RWPE1 (cell line): ENCODE results near the gene MORC3.
"Not testable (repeated sequence)": the region's sequence is repeated elsewhere in the genome, so short reads cannot be mapped to it uniquely, and the experiment has no call there.

Source experiments
- CTCF ChIA-PET: fragments of 350-600 bp; sonication (Branson Sonifier 250); formaldehyde crosslinking; extraction: SDS; loops from one replicate; lab custom pipeline; 2021; lab: Yijun Ruan, JAX
- POLR2A ChIA-PET: fragments of 400-600 bp; formaldehyde crosslinking; extraction: SDS; loops from one replicate; lab custom pipeline; 2020; ENCODE audit warnings: antibody characterized with exemption; ENCODE audit not compliant: low non-redundant PET; lab: Yijun Ruan, JAX
- DNase-seq: peaks from one replicate; pipeline ENCODE4 v3.0.0; 2012; ENCODE audit warnings: low spot score
- H3K27ac ChIP-seq: fragments of 450-650 bp; 2 replicates; pipeline ENCODE4 v1.5.1; 2017
- CTCF ChIP-seq: fragments of 450-650 bp; conservative IDR thresholded peaks from 2 replicates; pipeline ENCODE4 v1.5.1; 2017; ENCODE audit warnings: low read depth, mild to moderate bottlenecking

Gene MORC3

GRCh38 chr21:36325373-36326010 lies 5.5 kb downstream of the MORC3 start:
- H3K27ac ChIP-seq: peak overlapping the region; percentile 80
- no peak for TF ChIP-seq CTCF
- DNase-seq: peak; percentile 59
- ChIA-PET POLR2A (no interaction called here), CTCF (interaction anchor here (0.7 kb wide), 2 partner anchors 73 to 168 kb away, joined by 3 read pairs; no protein-coding TSS in a partner anchor)

- TF ChIP-seq CTCF: peak; percentile 78
- peak; percentile 44 for DNase-seq
- ChIA-PET POLR2A (no interaction called here), CTCF (interaction anchor here (0.6 to 1.0 kb wide), 2 partner anchors 94 to 178 kb away, joined by 3 to 4 read pairs; no protein-coding TSS in a partner anchor)
- H3K27ac ChIP-seq: no peak overlapping the region
Measured at GRCh38 chr21:36330904-36331303, 10.9 kb downstream of the MORC3 start.

- no peak for TF ChIP-seq CTCF
- peak; percentile 91 for DNase-seq
- CTCF ChIA-PET: no interaction called here
- H3K27ac ChIP-seq: no peak overlapping the region
- POLR2A ChIA-PET: interaction anchor here (0.6 to 0.8 kb wide), 2 partner anchors 17 to 22 kb away, joined by 5 to 7 read pairs; partner anchors contain the start of gene MORC3
Measured at GRCh38 chr21:36337099-36337509, 17.1 kb downstream of the MORC3 start.

- H3K27ac ChIP-seq: no peak overlapping the region
- DNase-seq: no peak
- ChIA-PET CTCF (no interaction called here), POLR2A (no interaction called here)
- TF ChIP-seq CTCF: no peak
Measured at GRCh38 chr21:36338975-36339374, 19.0 kb downstream of the MORC3 start.

GRCh38 chr21:36342581-36342980 lies 22.6 kb downstream of the MORC3 start:
- CTCF ChIA-PET, POLR2A ChIA-PET, DNase-seq: not testable (repeated sequence)
- H3K27ac ChIP-seq: peak overlapping the region; percentile 32

- ChIA-PET CTCF (no interaction called here), POLR2A (no interaction called here)
- TF ChIP-seq CTCF: no peak
- no peak for DNase-seq
- H3K27ac ChIP-seq: no peak overlapping the region
Measured at GRCh38 chr21:36344931-36345330, 24.9 kb downstream of the MORC3 start.
